GM19468 (cell line): ENCODE measurements around the gene DRAP1.

Source experiments
- ATAC-seq: cut with Tn5 transposase; IDR thresholded peaks from one replicate; pipeline ENCODE4 v1.9.1; 2021; ENCODE audit warnings: mild to moderate bottlenecking, moderate library complexity, moderate number of reproducible peaks; ENCODE audit not compliant: unreplicated experiment; ENCODE audit errors: extremely low read depth

DRAP1 gene

GRCh38 chr11:65954771-65955170 lies 35.5 kb downstream of the DRAP1 start:
- no peak for ATAC-seq

DNA sequence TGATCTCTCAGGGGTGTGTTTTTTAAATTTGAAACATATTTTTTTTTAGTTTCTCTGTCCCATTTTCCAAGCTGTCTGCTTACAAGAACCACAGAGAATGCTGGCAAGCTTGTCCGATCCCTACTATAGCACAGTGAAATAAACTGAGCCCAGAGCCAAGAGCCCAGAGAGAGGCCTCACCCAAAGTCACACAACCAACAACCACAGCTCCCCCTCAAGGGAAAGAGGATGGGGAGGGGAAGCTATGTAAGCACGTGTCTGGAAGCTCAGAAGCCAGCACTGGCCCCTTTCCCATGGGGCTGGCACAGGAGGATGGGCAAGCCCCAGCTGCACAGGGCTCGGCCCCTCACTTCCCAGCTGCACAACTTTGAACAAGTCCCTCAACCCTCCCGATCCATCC lies 39.1 kb downstream of the DRAP1 start:
- no peak for ATAC-seq

DNA sequence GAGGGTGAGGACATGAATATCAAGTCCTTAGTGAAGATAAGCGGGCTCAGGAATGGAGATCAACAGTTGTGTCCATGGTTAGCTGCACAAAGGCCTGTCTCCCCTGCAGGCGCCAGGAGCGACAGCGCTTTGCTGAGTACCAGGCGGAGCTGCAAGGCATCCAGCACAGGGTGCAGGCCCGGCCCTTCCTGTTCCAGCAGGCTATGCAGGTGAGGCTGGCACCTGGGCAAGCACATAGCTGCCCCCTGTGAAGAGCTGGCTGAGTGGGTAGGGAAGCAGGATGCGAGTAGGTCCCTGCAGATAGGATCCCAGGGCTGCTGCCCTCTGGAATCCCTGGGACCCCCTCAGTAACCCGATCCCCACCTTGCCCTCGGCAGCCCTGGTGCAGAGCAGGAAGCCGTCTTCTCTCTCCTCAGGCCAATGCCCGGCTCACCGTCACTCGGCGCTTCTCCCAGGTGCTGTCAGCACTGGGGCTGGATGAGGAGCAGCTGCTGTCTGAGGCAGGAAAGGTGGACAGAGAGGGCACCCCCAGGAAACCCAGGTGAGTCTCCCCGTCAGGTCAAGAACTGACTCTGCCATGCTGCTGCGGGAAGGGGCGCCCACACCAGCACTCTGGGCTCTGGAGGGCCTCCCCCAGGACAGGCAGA lies 39.7 kb downstream of the DRAP1 start:
- no peak for ATAC-seq

GRCh38 chr11:65960824-65961266 lies 41.6 kb downstream of the DRAP1 start:
- no peak for ATAC-seq

- peak; percentile 59 for ATAC-seq
Measured at GRCh38 chr11:65961267-65962140, 42.3 kb downstream of the DRAP1 start, which contains the start of gene SART1. Gene SART1 (plus strand): TSS chr11:65961734. CDS start chr11:65961781, 47 bp downstream.

DNA sequence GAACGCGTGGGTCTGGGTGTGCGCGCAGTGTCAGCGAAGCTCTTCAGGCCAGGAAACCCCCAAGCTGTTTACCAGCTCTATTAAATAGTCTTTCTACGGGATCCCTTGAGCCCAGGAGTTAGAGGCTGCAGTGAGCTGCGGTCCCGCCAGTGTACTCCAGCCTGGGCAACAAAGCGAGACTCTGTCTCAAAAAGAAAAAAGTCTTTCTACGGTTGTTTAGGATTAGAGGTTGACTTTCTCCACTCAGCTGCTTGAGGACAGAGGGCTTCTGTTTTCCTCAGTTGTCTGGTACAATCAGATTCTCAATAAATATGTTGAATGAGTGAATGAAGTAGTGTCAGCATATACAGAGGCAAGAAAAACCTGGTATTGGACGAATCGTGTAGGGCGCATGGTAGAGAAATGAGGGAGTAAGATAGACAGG lies 42.9 kb downstream of the DRAP1 start:
- no peak for ATAC-seq

DNA sequence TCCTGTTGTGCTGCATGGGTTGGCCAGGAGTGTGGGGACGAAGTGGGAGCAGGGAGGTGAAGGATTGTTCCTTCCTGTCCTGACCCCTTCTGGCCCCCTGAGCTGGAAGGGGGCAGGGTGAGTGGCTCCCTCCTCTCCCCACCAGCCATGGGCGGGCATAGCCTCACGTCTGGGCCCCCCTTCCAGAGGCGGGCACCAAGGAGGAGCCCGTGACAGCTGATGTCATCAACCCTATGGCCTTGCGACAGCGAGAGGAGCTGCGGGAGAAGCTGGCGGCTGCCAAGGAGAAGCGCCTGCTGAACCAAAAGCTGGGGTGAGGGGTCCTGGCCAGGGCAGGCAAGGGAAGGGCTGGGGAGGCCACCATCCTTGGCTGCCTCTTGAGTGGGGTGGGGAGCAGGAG lies 45.7 kb downstream of the DRAP1 start:
- ATAC-seq: no peak

GRCh38 chr11:65965986-65966762 lies 46.9 kb downstream of the DRAP1 start:
- no peak for ATAC-seq

GRCh38 chr11:65967329-65967934 lies 48.2 kb downstream of the DRAP1 start:
- no peak for ATAC-seq

GRCh38 chr11:65968600-65969482 lies 49.6 kb downstream of the DRAP1 start:
- no peak for ATAC-seq
